ENCODE results near the gene ADGRE3. TPM values are rescaled to one million over a fixed set of nuclear protein-coding genes. Genes with fewer than 3 reads are reported as not detected.
A peak's percentile ranks its signal among the peaks of the same experiment; 100 is the strongest.
"Not testable (repeated sequence)": the region's sequence is repeated elsewhere in the genome, so short reads cannot be mapped to it uniquely, and the experiment has no call there.

ADGRE3 gene
- total and polyA plus RNA-seq, 2 of the 4 experiments (the other 2 are of a cell fraction) = not detected

- H3K4me1 ChIP-seq (ENCODE audit: control insufficient read depth, insufficient read depth, low read length); H3K27me3 ChIP-seq (ENCODE audit: control insufficient read depth, insufficient read depth, low read length); H4K5ac ChIP-seq (ENCODE audit: low read depth, low read length); H3K79me1 ChIP-seq (ENCODE audit: low read depth in 1 of 2, low read length in 2 of 2); H4K91ac ChIP-seq (ENCODE audit: insufficient read depth, low read depth, low read length); H2AK9ac ChIP-seq (replicated peaks; ENCODE audit: low read depth, low read length, poor library complexity); H3K56ac ChIP-seq (ENCODE audit: extremely low read depth, insufficient read depth, low read length); CTCF ChIA-PET; BruUV-seq (replicated peaks); H3K36me3 ChIP-seq (ENCODE audit: control insufficient read depth, insufficient read depth, low read length); H2BK5ac ChIP-seq (ENCODE audit: low read depth, low read length, poor library complexity, severe bottlenecking); H3K9me1 ChIP-seq (ENCODE audit: insufficient read depth, low read length); H2BK20ac ChIP-seq (ENCODE audit: low read depth, low read length); H3K14ac ChIP-seq (replicated peaks; ENCODE audit: low read depth, low read length); H2AK5ac ChIP-seq (ENCODE audit: low read depth, low read length); H4K8ac ChIP-seq (ENCODE audit: low read depth in 2 of 2, low read length in 2 of 2); H3K18ac ChIP-seq (ENCODE audit: low read depth, low read length); ATAC-seq (ENCODE audit: low read depth); H3K23ac ChIP-seq (ENCODE audit: low read depth, low read length); H2BK15ac ChIP-seq (ENCODE audit: low read depth, low read length); POLR2A ChIA-PET (ENCODE audit: unreplicated experiment); H3K9ac ChIP-seq (ENCODE audit: low read depth, low read length); H2AFZ ChIP-seq (replicated peaks; ENCODE audit: low read length, poor library complexity); H3K9me3 ChIP-seq (ENCODE audit: control insufficient read depth, insufficient read depth, low read length); H2BK120ac ChIP-seq (ENCODE audit: low read depth, low read length); H3K4ac ChIP-seq (ENCODE audit: low read depth, low read length); dilution Hi-C loops (cut with HindIII; ENCODE audit: low sequenced_read_pairs, unreplicated experiment); intact Hi-C loops (cut with micrococcal nuclease); H3K4me2 ChIP-seq (ENCODE audit: low read depth, low read length); H3K27ac ChIP-seq (ENCODE audit: insufficient read depth, low read length); H3K4me3 ChIP-seq (ENCODE audit: insufficient read depth, low read depth, low read length); H4K20me1 ChIP-seq (ENCODE audit: insufficient read depth, low read length): not testable (repeated sequence)
- no CpG with 5 or more reads among the region's 4 CpGs for WGBS, 2 experiments (ENCODE audit: extremely low coverage in 2 of 2, insufficient read length in 1 of 2)
- in situ Hi-C loops (cut with MboI; ENCODE audit: low sequenced_read_pairs) = loop anchor here (25.0 kb wide), 1 partner anchor 298 kb away; the partner anchor contains the start of gene OR7A17
- peak; percentile 38 for DNase-seq
Observed at GRCh38 chr19:14589433-14589832, 85.2 kb downstream of the ADGRE3 start.

- H2BK15ac ChIP-seq (ENCODE audit: low read depth, low read length); H3K4me1 ChIP-seq (ENCODE audit: control insufficient read depth, insufficient read depth, low read length); H3K27me3 ChIP-seq (ENCODE audit: control insufficient read depth, insufficient read depth, low read length); intact Hi-C loops (cut with micrococcal nuclease); H2BK20ac ChIP-seq (ENCODE audit: low read depth, low read length); H3K4me2 ChIP-seq (ENCODE audit: low read depth, low read length); dilution Hi-C loops (cut with HindIII; ENCODE audit: low sequenced_read_pairs, unreplicated experiment); H4K20me1 ChIP-seq (ENCODE audit: insufficient read depth, low read length); H3K79me1 ChIP-seq (ENCODE audit: low read depth in 1 of 2, low read length in 2 of 2); H4K8ac ChIP-seq (ENCODE audit: low read depth in 2 of 2, low read length in 2 of 2); H3K27ac ChIP-seq (ENCODE audit: insufficient read depth, low read length); H3K9me3 ChIP-seq (ENCODE audit: control insufficient read depth, insufficient read depth, low read length); H3K4me3 ChIP-seq (ENCODE audit: insufficient read depth, low read depth, low read length); H3K9me1 ChIP-seq (ENCODE audit: insufficient read depth, low read length); H3K23ac ChIP-seq (ENCODE audit: low read depth, low read length); H2AK5ac ChIP-seq (ENCODE audit: low read depth, low read length); BruUV-seq (replicated peaks); H2BK5ac ChIP-seq (ENCODE audit: low read depth, low read length, poor library complexity, severe bottlenecking); H3K56ac ChIP-seq (ENCODE audit: extremely low read depth, insufficient read depth, low read length); H4K5ac ChIP-seq (ENCODE audit: low read depth, low read length); H3K36me3 ChIP-seq (ENCODE audit: control insufficient read depth, insufficient read depth, low read length); H3K14ac ChIP-seq (replicated peaks; ENCODE audit: low read depth, low read length); H2AK9ac ChIP-seq (replicated peaks; ENCODE audit: low read depth, low read length, poor library complexity); POLR2A ChIA-PET (ENCODE audit: unreplicated experiment); H3K9ac ChIP-seq (ENCODE audit: low read depth, low read length); H4K91ac ChIP-seq (ENCODE audit: insufficient read depth, low read depth, low read length); H2BK120ac ChIP-seq (ENCODE audit: low read depth, low read length); H3K4ac ChIP-seq (ENCODE audit: low read depth, low read length); H3K18ac ChIP-seq (ENCODE audit: low read depth, low read length); H2AFZ ChIP-seq (replicated peaks; ENCODE audit: low read length, poor library complexity): not testable (repeated sequence)
- 0% methylated on average over 1 of the region's 3 CpGs; no CpG with 5 or more reads in 1 of the 2 experiments for WGBS, 2 experiments (ENCODE audit: extremely low coverage in 2 of 2, insufficient read length in 1 of 2)
- ATAC-seq (ENCODE audit: low read depth) = peak; percentile 83
- CTCF ChIA-PET = interaction anchor here (0.6 kb wide), 1 partner anchor 12 kb away, joined by 5 read pairs; no protein-coding TSS in a partner anchor
- DNase-seq = peak; percentile 80
- in situ Hi-C loops (cut with MboI; ENCODE audit: low sequenced_read_pairs) = loop anchor here (25.0 kb wide), 1 partner anchor 302 kb away; the partner anchor contains the start of gene OR7A17
Observed at GRCh38 chr19:14585187-14585586, 89.5 kb downstream of the ADGRE3 start.
